Progenitor cell of endocrine pancreas (in vitro differentiated cells): Measurements from ENCODE around the gene FRMPD2. TPM values are rescaled to one million over a fixed set of nuclear protein-coding genes. Genes with fewer than 3 reads are reported as not detected.

Experiments
- DNase-seq: peaks from one replicate; pipeline ENCODE4 v3.0.0; 2021; ENCODE audit warnings: low spot score; ENCODE audit not compliant: unreplicated experiment
- H3K27ac Mint-ChIP-seq: 2 replicates; pipeline ENCODE4 v1.8.0; 2021; ENCODE audit warnings: mild to moderate bottlenecking, moderate library complexity, mixed read lengths
- H3K27me3 Mint-ChIP-seq: 2 replicates; pipeline ENCODE4 v1.8.0; 2021; ENCODE audit warnings: mixed read lengths
- H3K36me3 Mint-ChIP-seq: 2 replicates; pipeline ENCODE4 v1.8.0; 2022; ENCODE audit warnings: mixed read lengths; ENCODE audit not compliant: insufficient read depth
- H3K4me1 Mint-ChIP-seq: 2 replicates; pipeline ENCODE4 v1.8.0; 2021; ENCODE audit warnings: low read depth, mixed read lengths
- H3K4me3 Mint-ChIP-seq: 2 replicates; pipeline ENCODE4 v1.8.0; 2021; ENCODE audit warnings: low read depth, mild to moderate bottlenecking, moderate library complexity, mixed read lengths
- H3K9me3 Mint-ChIP-seq: 2 replicates; pipeline ENCODE4 v1.8.0; 2021; ENCODE audit warnings: low read depth, mixed read lengths
- CTCF ChIP-seq: fragments of 200-600 bp; sonication (generic); IDR thresholded peaks from one replicate; pipeline ENCODE4 v1.5.0; 2021; ENCODE audit warnings: antibody characterized with exemption, mild to moderate bottlenecking; ENCODE audit not compliant: unreplicated experiment
- total RNA-seq: library from RNA; stranded (reverse); gene quantifications from 2 replicates; pipeline ENCODE4 v1.2.1, GENCODE V29; 2021

FRMPD2 gene
- total RNA-seq, 1 donor from 2014 or later: 1.2 TPM

GRCh38 chr10:48255722-48256121 lies 18.8 kb downstream of the FRMPD2 start:
- TF ChIP-seq CTCF: no peak
- no peak for DNase-seq
- no peak overlapping the region for H3K27ac Mint-ChIP-seq
- H3K27me3 Mint-ChIP-seq: peaks cover 3% of the 10 kb centered on the region
- peaks cover 23% of the 10 kb centered on the region for H3K4me1 Mint-ChIP-seq
- H3K36me3 Mint-ChIP-seq: no peaks in the 10 kb centered on the region
- no peaks in the 10 kb centered on the region for H3K9me3 Mint-ChIP-seq
- H3K4me3 Mint-ChIP-seq: no peak overlapping the region

GRCh38 chr10:48254750-48255512 lies 19.6 kb downstream of the FRMPD2 start:
- no peak for DNase-seq
- H3K27ac Mint-ChIP-seq: no peak overlapping the region
- TF ChIP-seq CTCF: no peak
- H3K9me3 Mint-ChIP-seq: no peaks in the 10 kb centered on the region
- peaks cover 23% of the 10 kb centered on the region for H3K4me1 Mint-ChIP-seq
- no peak overlapping the region for H3K4me3 Mint-ChIP-seq
- no peaks in the 10 kb centered on the region for H3K36me3 Mint-ChIP-seq
- H3K27me3 Mint-ChIP-seq: peaks cover 3% of the 10 kb centered on the region

GRCh38 chr10:48253970-48254657 lies 20.4 kb downstream of the FRMPD2 start:
- no peak for DNase-seq
- H3K4me1 Mint-ChIP-seq: peaks cover 23% of the 10 kb centered on the region
- no peaks in the 10 kb centered on the region for H3K9me3 Mint-ChIP-seq
- no peaks in the 10 kb centered on the region for H3K36me3 Mint-ChIP-seq
- TF ChIP-seq CTCF: no peak
- no peak overlapping the region for H3K4me3 Mint-ChIP-seq
- no peak overlapping the region for H3K27ac Mint-ChIP-seq
- H3K27me3 Mint-ChIP-seq: peaks cover 3% of the 10 kb centered on the region

- no peaks in the 10 kb centered on the region for H3K9me3 Mint-ChIP-seq
- H3K27me3 Mint-ChIP-seq: peaks cover 6% of the 10 kb centered on the region
- peaks cover 19% of the 10 kb centered on the region for H3K4me1 Mint-ChIP-seq
- TF ChIP-seq CTCF: no peak
- no peak for DNase-seq
- H3K27ac Mint-ChIP-seq: peak overlapping the region; percentile 61
- no peaks in the 10 kb centered on the region for H3K36me3 Mint-ChIP-seq
- no peak overlapping the region for H3K4me3 Mint-ChIP-seq
Measured at GRCh38 chr10:48252354-48252650, 22.2 kb downstream of the FRMPD2 start.

GRCh38 chr10:48251525-48252353 lies 22.8 kb downstream of the FRMPD2 start:
- H3K27me3 Mint-ChIP-seq: peaks cover 6% of the 10 kb centered on the region
- peak overlapping the region; percentile 61 for H3K27ac Mint-ChIP-seq
- DNase-seq: no peak
- no peaks in the 10 kb centered on the region for H3K9me3 Mint-ChIP-seq
- TF ChIP-seq CTCF: no peak
- H3K36me3 Mint-ChIP-seq: no peaks in the 10 kb centered on the region
- H3K4me3 Mint-ChIP-seq: no peak overlapping the region
- H3K4me1 Mint-ChIP-seq: peaks cover 19% of the 10 kb centered on the region
